SU-DHL-6 (cell line): ENCODE data around the gene FIGNL2.

Source experiments
- H2AFZ ChIP-seq: fragments of 200-600 bp; sonication (generic); 2 replicates; pipeline ENCODE4 v1.6.1; 2014; ENCODE audit warnings: low read depth, mild to moderate bottlenecking, moderate library complexity, mixed read lengths, antibody characterized with exemption, low read length; ENCODE audit not compliant: severe bottlenecking
- H3F3A ChIP-seq: fragments of 200-600 bp; shearing (Covaris generic); 2 replicates; pipeline ENCODE4 v1.6.0; 2016; ENCODE audit warnings: antibody characterized with exemption, mild to moderate bottlenecking; ENCODE audit not compliant: insufficient read depth
- H3K27ac ChIP-seq: fragments of 200-600 bp; sonication (generic); 2 replicates; pipeline ENCODE4 v1.5.1; 2016; ENCODE audit warnings: low read depth, mild to moderate bottlenecking, low read length, moderate library complexity, mixed read lengths
- H3K27me3 ChIP-seq: fragments of 200-600 bp; sonication (generic), shearing (Covaris generic); 2 replicates; pipeline ENCODE4 v1.6.0; 2014; ENCODE audit warnings: mild to moderate bottlenecking, low read length
- H3K36me3 ChIP-seq: fragments of 200-600 bp; sonication (generic); 2 replicates; pipeline ENCODE4 v1.6.1; 2014; ENCODE audit warnings: mild to moderate bottlenecking, low read length, mixed read lengths
- H3K4me2 ChIP-seq: fragments of 300-600, 200-600 bp; shearing (Covaris generic), sonication (generic); 2 replicates; pipeline ENCODE4 v1.6.0; 2014; ENCODE audit warnings: low read length, low read depth, mild to moderate bottlenecking; ENCODE audit not compliant: poor library complexity, severe bottlenecking
- H3K4me3 ChIP-seq: fragments of 200-600 bp; sonication (generic); 2 replicates; pipeline ENCODE4 v1.5.1; 2014; ENCODE audit warnings: antibody characterized with exemption, low read length, mild to moderate bottlenecking, mixed read lengths; ENCODE audit not compliant: insufficient read depth, poor library complexity, severe bottlenecking
- H3K79me2 ChIP-seq: fragments of 200-600 bp; sonication (generic); 2 replicates; pipeline ENCODE4 v1.6.1; 2014; ENCODE audit warnings: mild to moderate bottlenecking, low read length, moderate library complexity; ENCODE audit not compliant: insufficient read depth
- H3K9ac ChIP-seq: fragments of 200-600 bp; sonication (generic); 2 replicates; pipeline ENCODE4 v1.7.0; 2014; ENCODE audit warnings: mild to moderate bottlenecking, low read length
- H3K9me2 ChIP-seq: fragments of 200-600 bp; sonication (generic); replicated peaks from 2 replicates; pipeline ENCODE4 v1.6.1; 2014; ENCODE audit warnings: low read length; ENCODE audit not compliant: insufficient read depth
- H3K9me3 ChIP-seq: fragments of 200-600 bp; sonication (generic); 2 replicates; pipeline ENCODE4 v1.6.1; 2014; ENCODE audit warnings: low read length, mixed read lengths; ENCODE audit not compliant: insufficient read depth
- H4K20me1 ChIP-seq: fragments of 200-600 bp; sonication (generic); 2 replicates; pipeline ENCODE4 v1.6.1; 2014; ENCODE audit warnings: low read depth, mild to moderate bottlenecking, antibody characterized with exemption, low read length, moderate library complexity, mixed read lengths
- EZH2phosphoT487 ChIP-seq: fragments of 200-600 bp; sonication (generic), shearing (Covaris generic); conservative IDR thresholded peaks from 2 replicates; pipeline ENCODE4 v1.6.1; 2018; ENCODE audit warnings: mild to moderate bottlenecking, antibody characterized with exemption, low read length, moderate library complexity, mixed read lengths
- TF ChIP-seq, protein P1 (sequence below): fragments of 200-600 bp; sonication (generic); IDR thresholded peaks from one replicate; pipeline ENCODE4 v1.5.1; 2017; ENCODE audit warnings: antibody characterized with exemption, mild to moderate bottlenecking, low read length, moderate library complexity; ENCODE audit not compliant: insufficient read depth, poor library complexity, severe bottlenecking

The FIGNL2 gene

DNA sequence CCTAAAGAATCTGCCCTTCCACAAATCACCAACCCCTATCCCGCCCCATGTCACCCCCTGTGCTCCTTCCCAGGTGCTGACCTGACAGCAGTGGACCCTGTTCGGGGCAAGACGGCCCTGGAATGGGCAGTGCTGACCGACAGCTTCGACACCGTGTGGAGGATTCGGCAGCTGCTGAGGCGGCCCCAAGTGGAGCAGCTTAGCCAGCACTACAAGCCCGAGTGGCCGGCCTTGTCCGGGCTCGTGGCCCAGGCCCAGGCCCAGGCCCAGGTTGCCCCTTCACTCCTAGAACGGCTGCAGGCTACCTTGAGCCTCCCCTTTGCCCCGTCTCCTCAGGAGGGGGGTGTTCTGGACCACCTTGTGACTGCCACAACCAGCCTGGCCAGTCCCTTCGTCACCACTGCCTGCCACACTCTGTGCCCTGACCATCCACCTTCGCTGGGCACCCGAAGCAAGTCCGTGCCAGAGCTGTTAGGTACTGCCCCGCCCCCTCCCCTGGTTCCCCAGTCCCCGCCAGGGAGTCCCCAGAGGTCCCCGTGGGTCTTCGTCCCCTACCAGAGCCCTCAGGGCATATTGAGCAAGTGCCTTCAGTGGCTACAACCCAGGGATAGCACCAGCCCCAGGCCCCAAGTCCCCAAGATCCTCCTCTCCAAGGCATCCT lies 42.1 kb upstream of the FIGNL2 start:
- Histone ChIP-seq H3F3A (no peaks in the 10 kb centered on the region), H3K4me2 (no peak overlapping the region), H2AFZ (no peak overlapping the region), H3K4me3 (no peak overlapping the region), H3K27me3 (no peaks in the 10 kb centered on the region; the same call in 1 of the 2 replicates), H3K79me2 (no peaks in the 10 kb centered on the region), H3K9me2 (no peaks in the 10 kb centered on the region), H3K9ac (no peak overlapping the region), H3K9me3 (no peaks in the 10 kb centered on the region), H3K27ac (no peak overlapping the region), H3K36me3 (no peaks in the 10 kb centered on the region), H4K20me1 (no peaks in the 10 kb centered on the region)
- TF ChIP-seq, protein P1, sequence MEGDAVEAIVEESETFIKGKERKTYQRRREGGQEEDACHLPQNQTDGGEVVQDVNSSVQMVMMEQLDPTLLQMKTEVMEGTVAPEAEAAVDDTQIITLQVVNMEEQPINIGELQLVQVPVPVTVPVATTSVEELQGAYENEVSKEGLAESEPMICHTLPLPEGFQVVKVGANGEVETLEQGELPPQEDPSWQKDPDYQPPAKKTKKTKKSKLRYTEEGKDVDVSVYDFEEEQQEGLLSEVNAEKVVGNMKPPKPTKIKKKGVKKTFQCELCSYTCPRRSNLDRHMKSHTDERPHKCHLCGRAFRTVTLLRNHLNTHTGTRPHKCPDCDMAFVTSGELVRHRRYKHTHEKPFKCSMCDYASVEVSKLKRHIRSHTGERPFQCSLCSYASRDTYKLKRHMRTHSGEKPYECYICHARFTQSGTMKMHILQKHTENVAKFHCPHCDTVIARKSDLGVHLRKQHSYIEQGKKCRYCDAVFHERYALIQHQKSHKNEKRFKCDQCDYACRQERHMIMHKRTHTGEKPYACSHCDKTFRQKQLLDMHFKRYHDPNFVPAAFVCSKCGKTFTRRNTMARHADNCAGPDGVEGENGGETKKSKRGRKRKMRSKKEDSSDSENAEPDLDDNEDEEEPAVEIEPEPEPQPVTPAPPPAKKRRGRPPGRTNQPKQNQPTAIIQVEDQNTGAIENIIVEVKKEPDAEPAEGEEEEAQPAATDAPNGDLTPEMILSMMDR: no peak
- TF ChIP-seq EZH2phosphoT487: no peak

DNA sequence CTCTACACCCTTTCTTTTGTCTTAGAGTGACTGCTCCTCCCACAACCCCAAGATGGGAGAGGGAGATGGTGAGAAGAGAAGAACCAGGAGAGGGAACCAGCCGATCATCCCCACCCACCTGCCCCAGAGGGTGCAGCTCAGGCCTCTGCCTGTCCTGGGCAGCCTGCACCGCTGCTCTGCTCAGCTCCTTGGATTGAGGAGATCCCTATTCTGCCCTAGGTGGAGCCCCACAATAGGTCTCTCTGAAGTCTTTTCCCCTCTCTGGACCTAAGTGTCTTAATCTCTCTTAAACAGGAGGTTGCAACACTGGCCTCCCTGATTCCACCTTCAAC lies 41.6 kb upstream of the FIGNL2 start:
- Histone ChIP-seq H3K4me3 (no peak overlapping the region), H3K4me2 (no peak overlapping the region), H3K9me2 (no peaks in the 10 kb centered on the region), H3K27me3 (no peaks in the 10 kb centered on the region; the same call in 1 of the 2 replicates), H3F3A (no peaks in the 10 kb centered on the region), H3K36me3 (no peaks in the 10 kb centered on the region), H2AFZ (no peak overlapping the region), H3K79me2 (no peaks in the 10 kb centered on the region), H3K27ac (no peak overlapping the region), H4K20me1 (no peaks in the 10 kb centered on the region), H3K9ac (no peak overlapping the region), H3K9me3 (no peaks in the 10 kb centered on the region)
- TF ChIP-seq, protein P1: no peak
- no peak for TF ChIP-seq EZH2phosphoT487

DNA sequence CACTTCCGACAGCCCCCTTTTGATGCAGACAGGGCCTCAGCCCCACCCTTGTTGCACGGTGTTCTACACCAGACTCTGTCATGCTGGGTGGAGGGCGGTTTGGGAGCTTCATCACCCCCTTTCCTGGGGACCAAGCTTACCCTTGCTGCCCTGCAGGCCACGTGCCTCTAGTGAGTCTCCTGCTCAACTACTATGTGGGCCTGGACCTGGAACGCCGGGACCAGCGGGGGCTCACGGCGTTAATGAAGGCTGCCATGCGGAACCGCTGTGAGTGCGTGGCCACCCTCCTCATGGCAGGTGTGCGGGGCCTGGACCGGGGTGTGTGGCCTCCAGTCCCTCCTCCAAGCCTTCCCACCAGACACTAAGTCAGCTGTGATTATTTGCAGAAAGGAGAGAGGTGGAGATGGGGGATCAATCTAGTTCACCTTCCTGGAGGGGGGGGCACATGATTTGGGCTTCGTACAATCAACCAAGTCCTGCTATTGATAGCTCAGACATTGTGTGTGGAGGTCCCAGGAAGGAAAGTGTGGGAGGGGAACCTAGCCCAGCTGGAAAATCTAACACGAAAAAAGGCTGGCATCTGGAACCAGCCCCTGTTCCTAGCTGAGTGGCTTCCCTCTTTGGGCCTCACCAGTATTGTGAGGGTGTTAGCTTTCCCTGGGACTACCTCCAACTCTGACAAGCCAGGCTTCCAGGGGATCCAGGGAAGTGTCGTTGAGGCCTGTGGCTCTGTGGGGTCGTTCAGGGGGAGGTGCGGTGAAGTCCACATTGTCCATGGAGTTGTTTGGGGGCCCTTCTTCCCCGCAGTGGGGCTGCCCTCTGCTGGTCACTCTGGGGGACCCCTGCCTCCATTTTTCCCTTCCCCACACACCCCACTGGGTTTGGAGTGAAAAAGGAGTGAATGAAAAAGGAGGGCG lies 41.0 kb upstream of the FIGNL2 start:
- Histone ChIP-seq H3F3A (no peaks in the 10 kb centered on the region), H3K9me3 (no peaks in the 10 kb centered on the region), H4K20me1 (no peaks in the 10 kb centered on the region), H3K36me3 (no peaks in the 10 kb centered on the region), H3K9me2 (no peaks in the 10 kb centered on the region), H2AFZ (no peak overlapping the region), H3K27me3 (no peaks in the 10 kb centered on the region; the same call in 1 of the 2 replicates), H3K4me2 (no peak overlapping the region), H3K9ac (no peak overlapping the region), H3K79me2 (no peaks in the 10 kb centered on the region), H3K4me3 (no peak overlapping the region), H3K27ac (no peak overlapping the region)
- no peak for TF ChIP-seq EZH2phosphoT487
- TF ChIP-seq, protein P1: peak; percentile 37
